NB4 (cell line): ENCODE measurements around the gene BATF.

Source experiments
- DNase-seq: peaks from one replicate; pipeline ENCODE4 v3.0.0; 2010; ENCODE audit warnings: low read depth
- H3K4me3 ChIP-seq: one replicate; pipeline ENCODE4 v1.5.1; 2011; ENCODE audit warnings: mild to moderate bottlenecking, low read depth, low read length, moderate library complexity
- MYC ChIP-seq: IDR thresholded peaks from 2 replicates; pipeline ENCODE4 v1.6.1; 2011; ENCODE audit warnings: low read depth, low read length
- POLR2A ChIP-seq: IDR thresholded peaks from 2 replicates; pipeline ENCODE4 v1.6.1; 2011; ENCODE audit warnings: mild to moderate bottlenecking; ENCODE audit not compliant: insufficient read length; ENCODE audit errors: extremely low read depth
- TF ChIP-seq, protein P1 (sequence below): IDR thresholded peaks from 2 replicates; pipeline ENCODE4 v1.6.1; 2011; ENCODE audit warnings: low read depth, low read length
- TF ChIP-seq, protein P2 (sequence below): IDR thresholded peaks from one replicate; pipeline ENCODE4 v1.5.1; 2012; ENCODE audit warnings: low read depth, low read length

Gene BATF

DNA sequence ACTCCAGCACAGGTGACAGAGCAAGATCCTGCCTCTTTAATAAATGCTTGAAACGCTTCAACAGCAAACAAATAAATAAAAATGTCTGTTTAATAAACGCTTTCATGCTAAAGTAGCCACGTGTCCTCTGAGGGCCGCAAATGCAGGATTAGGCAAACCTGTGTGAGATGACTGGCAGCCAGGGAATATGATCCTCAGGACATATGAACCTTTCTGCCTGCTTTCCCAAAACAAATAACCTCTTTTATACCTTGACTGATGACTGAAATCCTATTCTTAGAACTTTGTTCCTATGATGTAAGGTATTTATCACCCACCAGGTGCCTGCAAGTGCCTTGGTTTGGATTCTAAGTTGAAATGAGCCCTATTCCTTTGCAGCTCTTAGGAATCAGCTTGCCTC, 41.7 kb downstream of the BATF start:
- no peak for DNase-seq
- H3K4me3 ChIP-seq = no peak overlapping the region
- TF ChIP-seq MYC = no peak
- no peak for TF ChIP-seq POLR2A
- TF ChIP-seq, protein P1, sequence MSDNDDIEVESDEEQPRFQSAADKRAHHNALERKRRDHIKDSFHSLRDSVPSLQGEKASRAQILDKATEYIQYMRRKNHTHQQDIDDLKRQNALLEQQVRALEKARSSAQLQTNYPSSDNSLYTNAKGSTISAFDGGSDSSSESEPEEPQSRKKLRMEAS = no peak
- TF ChIP-seq, protein P2, sequence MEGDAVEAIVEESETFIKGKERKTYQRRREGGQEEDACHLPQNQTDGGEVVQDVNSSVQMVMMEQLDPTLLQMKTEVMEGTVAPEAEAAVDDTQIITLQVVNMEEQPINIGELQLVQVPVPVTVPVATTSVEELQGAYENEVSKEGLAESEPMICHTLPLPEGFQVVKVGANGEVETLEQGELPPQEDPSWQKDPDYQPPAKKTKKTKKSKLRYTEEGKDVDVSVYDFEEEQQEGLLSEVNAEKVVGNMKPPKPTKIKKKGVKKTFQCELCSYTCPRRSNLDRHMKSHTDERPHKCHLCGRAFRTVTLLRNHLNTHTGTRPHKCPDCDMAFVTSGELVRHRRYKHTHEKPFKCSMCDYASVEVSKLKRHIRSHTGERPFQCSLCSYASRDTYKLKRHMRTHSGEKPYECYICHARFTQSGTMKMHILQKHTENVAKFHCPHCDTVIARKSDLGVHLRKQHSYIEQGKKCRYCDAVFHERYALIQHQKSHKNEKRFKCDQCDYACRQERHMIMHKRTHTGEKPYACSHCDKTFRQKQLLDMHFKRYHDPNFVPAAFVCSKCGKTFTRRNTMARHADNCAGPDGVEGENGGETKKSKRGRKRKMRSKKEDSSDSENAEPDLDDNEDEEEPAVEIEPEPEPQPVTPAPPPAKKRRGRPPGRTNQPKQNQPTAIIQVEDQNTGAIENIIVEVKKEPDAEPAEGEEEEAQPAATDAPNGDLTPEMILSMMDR = no peak

DNA sequence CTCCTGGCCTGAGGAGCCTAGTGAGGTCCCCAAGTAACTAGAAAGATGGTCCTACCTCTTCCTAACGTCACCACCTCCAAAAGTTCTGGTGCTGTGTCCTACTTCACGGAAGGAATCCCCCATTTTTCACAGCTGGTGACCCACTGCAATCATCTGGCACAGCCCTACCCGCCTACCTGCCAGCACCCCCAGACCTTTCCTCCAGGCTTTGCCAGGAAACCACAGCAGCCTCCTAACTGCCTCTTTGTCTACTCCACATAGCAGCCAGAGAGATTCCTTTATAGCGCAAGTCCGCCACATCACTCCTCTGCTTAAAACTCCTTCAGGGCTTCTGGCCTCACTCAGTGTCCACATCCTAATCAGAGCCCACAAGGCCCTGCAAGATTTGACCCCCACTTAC, 42.8 kb downstream of the BATF start:
- no peak overlapping the region for H3K4me3 ChIP-seq
- DNase-seq = no peak
- TF ChIP-seq, protein P2 = no peak
- TF ChIP-seq, protein P1 = no peak; the same call in 1 of the 2 replicates
- no peak for TF ChIP-seq MYC
- TF ChIP-seq POLR2A = no peak

DNA sequence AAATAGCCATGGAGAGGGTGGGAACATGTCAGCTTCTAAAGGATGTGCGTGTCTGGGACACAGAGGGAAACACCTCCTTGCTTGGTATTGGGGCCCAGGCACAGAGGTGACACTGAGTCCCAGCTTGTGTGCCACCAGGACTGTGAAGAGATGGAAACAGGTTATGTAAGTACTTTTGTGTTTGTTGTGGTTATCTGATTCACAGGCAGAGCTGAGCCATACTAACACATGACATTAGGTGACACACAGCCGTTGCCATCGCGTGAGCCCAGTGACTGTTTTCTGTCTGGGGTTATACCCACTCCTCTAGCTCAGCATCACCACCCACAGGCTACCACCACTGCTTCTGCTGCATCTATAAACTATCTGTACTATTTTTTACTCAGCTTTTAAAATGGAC, 44.1 kb downstream of the BATF start:
- no peak for DNase-seq
- TF ChIP-seq, protein P2 = no peak
- TF ChIP-seq POLR2A (no peak), MYC (no peak)
- TF ChIP-seq, protein P1 = no peak
- no peak overlapping the region for H3K4me3 ChIP-seq

DNA sequence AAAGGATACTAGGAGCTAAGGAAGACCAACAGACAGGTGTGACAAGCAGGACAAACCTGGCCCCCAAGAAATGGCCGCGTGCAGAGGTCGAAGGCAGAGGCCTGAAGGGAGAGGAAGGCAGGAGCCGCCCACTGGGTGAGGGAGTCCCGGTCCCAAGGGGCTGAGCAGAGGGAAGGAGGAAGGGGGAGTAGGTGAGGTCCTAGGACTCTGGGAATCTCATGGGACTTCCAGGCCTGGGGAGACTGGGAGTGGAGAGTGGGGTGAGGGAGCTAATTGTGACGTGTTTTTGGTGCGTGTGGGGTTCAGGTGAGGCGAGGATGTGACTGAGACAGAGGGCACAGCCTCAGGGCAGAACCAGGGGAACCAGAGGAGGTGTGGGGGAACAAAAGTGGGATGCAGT, 44.5 kb downstream of the BATF start:
- TF ChIP-seq POLR2A (no peak), MYC (no peak)
- TF ChIP-seq, protein P2 = no peak
- TF ChIP-seq, protein P1 = no peak
- no peak overlapping the region for H3K4me3 ChIP-seq
- DNase-seq = no peak

DNA sequence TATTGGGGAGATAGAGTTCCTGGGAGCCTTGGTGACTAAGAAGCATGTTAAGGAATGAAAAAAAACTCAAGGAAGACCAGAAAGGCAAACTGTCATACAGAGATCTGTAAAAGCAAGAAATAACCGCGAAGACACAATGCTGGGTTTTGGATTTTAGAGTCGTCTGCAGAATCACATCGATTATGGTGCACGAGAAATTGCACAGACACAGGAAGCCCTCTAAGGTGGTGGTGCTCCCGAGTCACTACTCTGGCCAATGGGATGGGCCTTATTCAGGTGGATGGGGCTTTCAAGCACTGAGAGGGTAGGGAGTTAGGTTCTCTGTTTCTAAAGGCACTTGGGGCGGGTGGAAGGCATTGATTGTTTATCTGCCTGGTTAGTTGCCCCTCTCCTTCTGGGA, 45.9 kb downstream of the BATF start:
- no peak for DNase-seq
- TF ChIP-seq POLR2A (no peak), MYC (no peak)
- TF ChIP-seq, protein P2 = no peak
- TF ChIP-seq, protein P1 = no peak
- no peak overlapping the region for H3K4me3 ChIP-seq

DNA sequence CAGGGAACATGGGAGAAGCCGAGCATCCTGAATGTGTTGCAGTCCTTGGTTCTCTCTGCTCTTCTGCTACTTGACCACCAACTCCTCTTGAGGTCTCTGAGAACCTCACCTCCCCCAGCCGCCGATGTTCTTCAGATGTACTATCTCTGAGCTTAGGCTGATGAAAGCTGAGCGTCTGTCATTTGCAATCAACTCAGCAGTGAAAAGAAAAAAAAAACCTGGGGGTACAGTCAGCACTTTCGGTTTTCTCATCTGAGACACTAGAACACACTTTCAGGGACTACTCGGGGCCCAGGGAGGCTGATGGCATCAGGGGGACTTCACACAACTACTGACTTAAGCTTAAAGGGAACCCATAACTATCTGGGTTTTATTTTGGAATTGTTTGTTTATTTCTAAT, 46.5 kb downstream of the BATF start:
- no peak overlapping the region for H3K4me3 ChIP-seq
- no peak for DNase-seq
- TF ChIP-seq, protein P2 = no peak
- no peak for TF ChIP-seq MYC
- TF ChIP-seq POLR2A = no peak
- TF ChIP-seq, protein P1 = no peak
